GM12878 (cell line): ENCODE data around the gene LONRF2. TPM values are rescaled to one million over a fixed set of nuclear protein-coding genes. Genes with fewer than 3 reads are reported as not detected.

ENCODE experiments used
- ATAC-seq: fragments of 200-7000 bp; cut with Tn5 transposase; 3 replicates; pipeline ENCODE4 v1.9.1; 2020; ENCODE audit warnings: mild to moderate bottlenecking, moderate library complexity
- BruUV-seq: library from RNA; stranded (reverse); fragments of 400-500 nt; replicated peaks from 2 replicates; lab custom pipeline; 2021; lab: Mats Ljungman, UMichigan
- CTCF ChIA-PET: fragments of 300-600 bp; sonication (Branson Sonifier 250); formaldehyde crosslinking; extraction: SDS; loops from one replicate; lab custom pipeline; 2021; ENCODE audit warnings: inconsistent platforms; lab: Yijun Ruan, JAX
- POLR2A ChIA-PET: fragments of 350-600 bp; formaldehyde crosslinking; extraction: SDS; loops from one replicate; lab custom pipeline; 2021; ENCODE audit warnings: inconsistent platforms; lab: Charles Lee
- RAD21 ChIA-PET: fragments of 300-600 bp; sonication (Branson Sonifier 250); formaldehyde crosslinking; loops from one replicate; lab custom pipeline; 2023; ENCODE audit warnings: antibody characterized with exemption; ENCODE audit not compliant: unreplicated experiment; lab: Charles Lee
- SMC1A ChIA-PET: fragments of 300-600 bp; sonication (Branson Sonifier 250); formaldehyde crosslinking; loops from one replicate; lab custom pipeline; 2023; ENCODE audit not compliant: unreplicated experiment, uncharacterized antibody; lab: Charles Lee
- DNase-seq: peaks from one replicate; pipeline ENCODE4 v3.0.0-alpha.2; 2011; ENCODE audit warnings: low read depth, low spot score
- FAIRE-seq: peaks from 3 replicates; lab custom pipeline; 2011; peaks lifted over from hg19 to GRCh38; lab: Jason Lieb, UNC
- H2AFZ ChIP-seq: 2 replicates; pipeline ENCODE4 v1.6.0; 2011; ENCODE audit warnings: low read depth, low read length, control low read depth; ENCODE audit not compliant: control insufficient read depth
- H3K27ac ChIP-seq: 2 replicates; pipeline ENCODE4 v1.5.1; 2011; ENCODE audit warnings: control low read depth; ENCODE audit not compliant: control insufficient read depth, insufficient read depth
- H3K27me3 ChIP-seq, 2 experiments: replicated peaks in 1 of 2; 2 replicates each; pipeline versions ENCODE4 v1.6.0 to v1.6.1; 2011; ENCODE audit warnings: low read length in 1 of 2; ENCODE audit not compliant: control insufficient read depth in 2 of 2, insufficient read depth in 2 of 2
- H3K36me3 ChIP-seq, 2 experiments: 2 replicates each; pipeline ENCODE4 v1.5.1; 2011; ENCODE audit warnings: low read length in 1 of 2; ENCODE audit not compliant: control insufficient read depth in 2 of 2, insufficient read depth in 2 of 2
- H3K4me1 ChIP-seq: 2 replicates; pipeline ENCODE4 v1.6.1; 2011; ENCODE audit warnings: mild to moderate bottlenecking, low read length, moderate library complexity, mixed read lengths; ENCODE audit not compliant: control insufficient read depth, insufficient read depth
- H3K4me2 ChIP-seq: 2 replicates; pipeline ENCODE4 v1.6.0; 2011; ENCODE audit warnings: control low read depth; ENCODE audit not compliant: control insufficient read depth, insufficient read depth
- H3K4me3 ChIP-seq: fragments of 200-600 bp; sonication (generic); 2 replicates; pipeline ENCODE4 v1.5.1; 2016
- H3K79me2 ChIP-seq: 2 replicates; pipeline ENCODE4 v1.6.0; 2011; ENCODE audit warnings: low read length; ENCODE audit not compliant: control insufficient read depth, insufficient read depth
- H3K9ac ChIP-seq: 2 replicates; pipeline ENCODE4 v1.8.0; 2011; ENCODE audit warnings: low read length, control low read depth, mixed read lengths; ENCODE audit not compliant: control insufficient read depth, insufficient read depth
- H3K9me3 ChIP-seq: replicated peaks from 3 replicates; pipeline ENCODE4 v1.5.1; 2011; ENCODE audit warnings: mild to moderate bottlenecking, low read length; ENCODE audit not compliant: control insufficient read depth, insufficient read depth
- H4K20me1 ChIP-seq: 2 replicates; pipeline ENCODE4 v1.6.0; 2011; ENCODE audit not compliant: control insufficient read depth, insufficient read depth
- ASH2L ChIP-seq: fragments of 300-600, 200-600 bp; sonication (generic); IDR thresholded peaks from 2 replicates; pipeline ENCODE4 v1.6.1; 2017; ENCODE audit warnings: low read depth, mild to moderate bottlenecking, borderline replicate concordance
- ATF7 ChIP-seq: fragments of 450-650 bp; IDR thresholded peaks from 2 replicates; pipeline ENCODE4 v1.6.1; 2016; ENCODE audit warnings: low read depth, mild to moderate bottlenecking
- BRCA1 ChIP-seq: IDR thresholded peaks from 2 replicates; pipeline ENCODE4 v1.6.1; 2011; ENCODE audit warnings: low read depth, low read length, improper control_type of control experiment
- FOXK2 ChIP-seq: fragments of 450-650 bp; IDR thresholded peaks from 2 replicates; pipeline ENCODE4 v1.6.1; 2017; ENCODE audit warnings: mild to moderate bottlenecking, moderate library complexity
- GABPA ChIP-seq: IDR thresholded peaks from 2 replicates; pipeline ENCODE4 v1.6.1; 2014; ENCODE audit warnings: antibody characterized with exemption, low read depth, mild to moderate bottlenecking, inconsistent platforms
- MTA3 ChIP-seq: IDR thresholded peaks from 2 replicates; pipeline ENCODE4 v1.6.1; 2012; ENCODE audit warnings: low read length, inconsistent platforms, borderline replicate concordance
- PAX8 ChIP-seq: fragments of 450-650 bp; IDR thresholded peaks from 2 replicates; pipeline ENCODE4 v1.6.1; 2017; ENCODE audit warnings: mild to moderate bottlenecking, moderate library complexity
- RAD21 ChIP-seq: IDR thresholded peaks from 2 replicates; pipeline ENCODE4 v1.6.1; 2011; ENCODE audit warnings: mild to moderate bottlenecking, low read depth, low read length, moderate library complexity; ENCODE audit not compliant: insufficient read depth
- RUNX3 ChIP-seq: IDR thresholded peaks from 2 replicates; pipeline ENCODE4 v1.6.1; 2012; ENCODE audit warnings: low read length, inconsistent platforms
- SMAD1 ChIP-seq: fragments of 450-650 bp; IDR thresholded peaks from 2 replicates; pipeline ENCODE4 v1.6.1; 2018; ENCODE audit warnings: mild to moderate bottlenecking, low read depth; ENCODE audit not compliant: partially characterized antibody
- SMC3 ChIP-seq: IDR thresholded peaks from 2 replicates; pipeline ENCODE4 v1.6.1; 2011; ENCODE audit warnings: low read length, improper control_type of control experiment, borderline replicate concordance
- YY1 ChIP-seq: IDR thresholded peaks from 2 replicates; pipeline ENCODE4 v1.6.1; 2011; ENCODE audit warnings: low read depth, mild to moderate bottlenecking, low read length
- WGBS: methylation state at CpG from one replicate; pipeline ENCODE4 v1.1.6; 2016; ENCODE audit warnings: low lambda C conversion rate; ENCODE audit not compliant: insufficient replicate concordance, insufficient coverage; ENCODE audit errors: missing lambda C conversion rate; 5-methylcytosine and 5-hydroxymethylcytosine counted together
- in situ Hi-C: fragments of 300-500 bp; cut with MboI; formaldehyde crosslinking; loops from 9 replicates; pipeline ENCODE4 v1.14.3; 2018; ENCODE audit warnings: mixed read lengths
- intact Hi-C: fragments of 100-400 bp; cut with micrococcal nuclease; formaldehyde crosslinking; loops from one replicate; pipeline ENCODE4 v1.14.2; 2022; ENCODE audit not compliant: unreplicated experiment
- polyA plus RNA-seq, 11 experiments: library from polyadenylated mRNA; depleted of rRNA in 4 of 11; unstranded in 6 of 11; stranded (reverse) in 5 of 11; fragments of >200 nt; fragmentation: Nextera tagmentation in 4 of 11; fragmentation: Illumina TruSeq in 1 of 11; extraction: Ambion mirVana in 4 of 11; extraction: Trizol in 1 of 11; gene quantifications; 1 replicate in 1 of 11; 2 replicates in 10 of 11; pipeline versions ENCODE4 v1.2.1 to v1.2.3, GENCODE V29; 2011 to 2016; ENCODE audit warnings: inconsistent platforms in 2 of 11, missing spikeins in 2 of 11, low read depth in 1 of 11
- total RNA-seq, 4 experiments: library from RNA; depleted of rRNA in 3 of 4; stranded (reverse); fragments of >200 nt in 3 of 4; fragmentation: Illumina TruSeq in 1 of 4; extraction: Trizol in 1 of 4; gene quantifications; 2 replicates each; pipeline versions ENCODE4 v1.2.1 to v1.2.3, GENCODE V29; 2013 to 2021
- TF ChIP-seq, protein P1 (sequence below): fragments of 450-650 bp; IDR thresholded peaks from 2 replicates; pipeline ENCODE4 v1.6.1; 2016; ENCODE audit warnings: mild to moderate bottlenecking
- TF ChIP-seq, protein P2 (sequence below): fragments of 450-650 bp; IDR thresholded peaks from 2 replicates; pipeline ENCODE4 v1.6.1; 2016; ENCODE audit warnings: mild to moderate bottlenecking
- TF ChIP-seq, protein P3 (sequence below): IDR thresholded peaks from 2 replicates; pipeline ENCODE4 v1.6.1; 2012; ENCODE audit warnings: low read length, inconsistent platforms
- TF ChIP-seq, protein P4 (sequence below), 3 experiments: IDR thresholded peaks in 2 of 3; conservative IDR thresholded peaks in 1 of 3; 2 replicates each; pipeline ENCODE4 v1.5.1; 2011; ENCODE audit warnings: low read depth in 3 of 3, low read length in 3 of 3, mild to moderate bottlenecking in 3 of 3, control low read depth in 2 of 3, moderate library complexity in 2 of 3, inconsistent platforms in 1 of 3, mixed read lengths in 1 of 3; ENCODE audit not compliant: control insufficient read depth in 2 of 3, insufficient read depth in 1 of 3; ENCODE audit errors: extremely low read depth in 1 of 3

Gene LONRF2
- total and polyA plus RNA-seq, 10 of the 15 experiments (the other 5 are each of a cell fraction or from before 2014, with no cell fraction given), result under 0.01 to 0.04 (median 0.01) TPM; not detected in 4

DNA sequence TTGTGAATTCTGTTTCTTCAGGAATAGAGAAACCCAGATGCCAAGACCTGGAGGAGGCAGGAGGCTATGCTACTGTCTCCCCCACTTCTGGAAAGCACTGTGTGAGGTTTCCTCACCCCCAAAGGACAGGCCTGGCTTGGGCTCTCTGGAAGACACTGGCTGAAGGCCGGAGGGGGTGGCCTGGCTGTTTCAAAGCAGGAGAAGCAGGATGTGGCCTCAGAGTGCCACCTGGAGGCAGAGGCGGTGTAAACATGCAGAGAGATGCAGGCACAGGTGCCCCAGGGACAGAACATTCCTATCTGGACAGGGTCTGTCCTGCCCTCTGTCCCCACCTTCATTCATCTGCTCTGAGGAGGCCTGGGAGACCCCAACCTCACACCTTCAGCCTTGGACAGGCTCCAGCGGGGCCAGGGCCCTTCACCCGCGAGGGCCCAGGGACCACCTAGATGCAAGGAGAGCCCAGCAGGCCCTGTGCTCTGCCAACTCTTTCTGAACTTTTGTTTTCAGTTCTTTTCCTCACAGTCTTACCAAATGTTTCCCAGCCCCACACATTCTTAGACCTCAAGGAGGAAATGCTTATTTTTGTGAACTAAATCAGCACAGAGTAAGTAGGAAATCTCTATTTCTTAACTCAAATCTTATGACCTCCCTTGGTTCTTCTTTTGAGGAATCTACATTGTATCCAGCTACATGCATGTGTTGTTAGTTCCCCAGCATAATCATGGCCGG, 79.2 kb downstream of the LONRF2 start:
- POLR2A ChIA-PET, result no interaction called here
- no peak overlapping the region; the same call in 1 of the 2 replicates for H3K4me2 ChIP-seq
- no peak overlapping the region for H3K9ac ChIP-seq
- DNase-seq, result no peak
- TF ChIP-seq, protein P1, sequence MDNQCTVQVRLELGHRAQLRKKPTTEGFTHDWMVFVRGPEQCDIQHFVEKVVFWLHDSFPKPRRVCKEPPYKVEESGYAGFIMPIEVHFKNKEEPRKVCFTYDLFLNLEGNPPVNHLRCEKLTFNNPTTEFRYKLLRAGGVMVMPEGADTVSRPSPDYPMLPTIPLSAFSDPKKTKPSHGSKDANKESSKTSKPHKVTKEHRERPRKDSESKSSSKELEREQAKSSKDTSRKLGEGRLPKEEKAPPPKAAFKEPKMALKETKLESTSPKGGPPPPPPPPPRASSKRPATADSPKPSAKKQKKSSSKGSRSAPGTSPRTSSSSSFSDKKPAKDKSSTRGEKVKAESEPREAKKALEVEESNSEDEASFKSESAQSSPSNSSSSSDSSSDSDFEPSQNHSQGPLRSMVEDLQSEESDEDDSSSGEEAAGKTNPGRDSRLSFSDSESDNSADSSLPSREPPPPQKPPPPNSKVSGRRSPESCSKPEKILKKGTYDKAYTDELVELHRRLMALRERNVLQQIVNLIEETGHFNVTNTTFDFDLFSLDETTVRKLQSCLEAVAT, result no peak
- TF ChIP-seq, protein P2, sequence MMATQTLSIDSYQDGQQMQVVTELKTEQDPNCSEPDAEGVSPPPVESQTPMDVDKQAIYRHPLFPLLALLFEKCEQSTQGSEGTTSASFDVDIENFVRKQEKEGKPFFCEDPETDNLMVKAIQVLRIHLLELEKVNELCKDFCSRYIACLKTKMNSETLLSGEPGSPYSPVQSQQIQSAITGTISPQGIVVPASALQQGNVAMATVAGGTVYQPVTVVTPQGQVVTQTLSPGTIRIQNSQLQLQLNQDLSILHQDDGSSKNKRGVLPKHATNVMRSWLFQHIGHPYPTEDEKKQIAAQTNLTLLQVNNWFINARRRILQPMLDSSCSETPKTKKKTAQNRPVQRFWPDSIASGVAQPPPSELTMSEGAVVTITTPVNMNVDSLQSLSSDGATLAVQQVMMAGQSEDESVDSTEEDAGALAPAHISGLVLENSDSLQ, result no peak
- TF ChIP-seq PAX8 (no peak), YY1 (peak; percentile 65; the same call in 1 of the 2 replicates), ASH2L (no peak), GABPA (no peak), RUNX3 (peak; percentile 4; the same call in 1 of the 2 replicates), SMAD1 (no peak), SMC3 (peak; percentile 88), BRCA1 (no peak), FOXK2 (peak; percentile 17; the same call in 1 of the 2 replicates), ATF7 (no peak), MTA3 (no peak), RAD21 (peak; percentile 91)
- TF ChIP-seq, protein P3, sequence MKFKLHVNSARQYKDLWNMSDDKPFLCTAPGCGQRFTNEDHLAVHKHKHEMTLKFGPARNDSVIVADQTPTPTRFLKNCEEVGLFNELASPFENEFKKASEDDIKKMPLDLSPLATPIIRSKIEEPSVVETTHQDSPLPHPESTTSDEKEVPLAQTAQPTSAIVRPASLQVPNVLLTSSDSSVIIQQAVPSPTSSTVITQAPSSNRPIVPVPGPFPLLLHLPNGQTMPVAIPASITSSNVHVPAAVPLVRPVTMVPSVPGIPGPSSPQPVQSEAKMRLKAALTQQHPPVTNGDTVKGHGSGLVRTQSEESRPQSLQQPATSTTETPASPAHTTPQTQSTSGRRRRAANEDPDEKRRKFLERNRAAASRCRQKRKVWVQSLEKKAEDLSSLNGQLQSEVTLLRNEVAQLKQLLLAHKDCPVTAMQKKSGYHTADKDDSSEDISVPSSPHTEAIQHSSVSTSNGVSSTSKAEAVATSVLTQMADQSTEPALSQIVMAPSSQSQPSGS, result no peak
- TF ChIP-seq, protein P4, sequence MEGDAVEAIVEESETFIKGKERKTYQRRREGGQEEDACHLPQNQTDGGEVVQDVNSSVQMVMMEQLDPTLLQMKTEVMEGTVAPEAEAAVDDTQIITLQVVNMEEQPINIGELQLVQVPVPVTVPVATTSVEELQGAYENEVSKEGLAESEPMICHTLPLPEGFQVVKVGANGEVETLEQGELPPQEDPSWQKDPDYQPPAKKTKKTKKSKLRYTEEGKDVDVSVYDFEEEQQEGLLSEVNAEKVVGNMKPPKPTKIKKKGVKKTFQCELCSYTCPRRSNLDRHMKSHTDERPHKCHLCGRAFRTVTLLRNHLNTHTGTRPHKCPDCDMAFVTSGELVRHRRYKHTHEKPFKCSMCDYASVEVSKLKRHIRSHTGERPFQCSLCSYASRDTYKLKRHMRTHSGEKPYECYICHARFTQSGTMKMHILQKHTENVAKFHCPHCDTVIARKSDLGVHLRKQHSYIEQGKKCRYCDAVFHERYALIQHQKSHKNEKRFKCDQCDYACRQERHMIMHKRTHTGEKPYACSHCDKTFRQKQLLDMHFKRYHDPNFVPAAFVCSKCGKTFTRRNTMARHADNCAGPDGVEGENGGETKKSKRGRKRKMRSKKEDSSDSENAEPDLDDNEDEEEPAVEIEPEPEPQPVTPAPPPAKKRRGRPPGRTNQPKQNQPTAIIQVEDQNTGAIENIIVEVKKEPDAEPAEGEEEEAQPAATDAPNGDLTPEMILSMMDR (IDR thresholded peaks at IDR 0.05 in 2 of 3, conservative IDR thresholded peaks at IDR 0.05 in 1 of 3; ENCODE audit: control insufficient read depth in 2 of 3, extremely low read depth in 1 of 3, insufficient read depth in 1 of 3, low read depth in 3 of 3, low read length in 3 of 3), result peak; percentile 77 to 81 (median 77)
- TF ChIP-seq, all 136 proteins: peak for 6
- peaks cover 18% of the 10 kb centered on the region for H3K4me1 ChIP-seq
- WGBS, result 28% methylated on average over 6 of the region's 6 CpGs
- ChIA-PET RAD21 (interaction anchor here (2.5 kb wide), 1 partner anchor 684 kb away, joined by 6 read pairs; no protein-coding TSS in a partner anchor), SMC1A (no interaction called here), CTCF (interaction anchor here (1.1 to 2.5 kb wide), 3 partner anchors 423 to 685 kb away, joined by 3 to 19 read pairs (median 5); no protein-coding TSS in a partner anchor)
- no peak overlapping the region for H3K27ac ChIP-seq
- intact Hi-C loops (loop anchor here (1.0 to 10.0 kb wide), 4 partner anchors 65 to 684 kb away; no protein-coding TSS in a partner anchor), in situ Hi-C loops (no loop called here)
- H2AFZ ChIP-seq, result no peak overlapping the region
- 0 out of 4 replicates have a peak, but pooled peaks cover 2 to 5% of the 10 kb centered on the region in 2 experiments for H3K27me3 ChIP-seq
- peak; percentile 82 for ATAC-seq
- no TSS peak for BruUV-seq
- H3K9me3 ChIP-seq, result peaks cover 1% of the 10 kb centered on the region; the same call in 1 of the 3 replicates
- H3K36me3 ChIP-seq, result no peaks in the 10 kb centered on the region
- H3K79me2 ChIP-seq, result no peaks in the 10 kb centered on the region
- peak; percentile 65 for FAIRE-seq
- H3K4me3 ChIP-seq, result no peak overlapping the region
- H4K20me1 ChIP-seq, result peaks cover 4% of the 10 kb centered on the region; the same call in 1 of the 2 replicates
